Tibial nerve (tissue), 3 donors: ENCODE results near the gene STARD9.

ENCODE experiments used
- CTCF ChIP-seq, 5 experiments: fragments of 200-600 bp in 3 of 5; fragments of 450-650 bp in 2 of 5; sonication (generic) in 3 of 5; IDR thresholded peaks; one replicate each; pipeline ENCODE4 v1.5.1; 2016 to 2019; ENCODE audit warnings: antibody characterized with exemption in 5 of 5, mild to moderate bottlenecking in 3 of 5, moderate library complexity in 2 of 5
- POLR2A ChIP-seq, 2 donors: fragments of 450-650 bp; IDR thresholded peaks; one replicate each; pipeline ENCODE4 v1.6.1; 2017; ENCODE audit warnings: antibody characterized with exemption in 2 of 2, mild to moderate bottlenecking in 2 of 2, moderate library complexity in 2 of 2

- TF ChIP-seq CTCF (IDR thresholded peaks at IDR 0.05): no peak
- TF ChIP-seq POLR2A (IDR thresholded peaks at IDR 0.05): no peak
Observed at GRCh38 chr15:42719043-42719442, 143.6 kb downstream of the STARD9 start.
